ENCODE measurements around the gene TMEM45A. TPM values are rescaled to one million over a fixed set of nuclear protein-coding genes. Genes with fewer than 3 reads are reported as not detected.

TMEM45A gene
- total RNA-seq, 2 donors from 2014 or later = 13.5 to 14.3 TPM

DNA sequence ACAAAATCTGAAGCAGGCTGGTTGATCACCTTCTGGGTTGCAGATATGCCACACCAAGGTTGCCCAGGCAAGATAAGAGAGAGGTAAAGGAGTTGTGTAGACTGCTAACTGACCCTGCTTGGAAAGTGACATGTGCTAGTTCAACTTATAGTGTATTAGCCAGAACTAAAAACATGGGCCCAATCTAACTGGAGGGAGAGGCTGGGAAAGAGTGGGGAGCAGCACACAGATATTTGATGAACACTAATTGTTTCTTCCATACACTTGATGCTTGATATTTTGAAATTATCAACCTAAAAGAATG, 61.9 kb downstream of the TMEM45A start:
- no peaks in the 10 kb centered on the region for H3K27me3 ChIP-seq
- DNase-seq (ENCODE audit: low spot score) = no peak
- H3K4me1 ChIP-seq = no peaks in the 10 kb centered on the region
- TF ChIP-seq, protein P1, sequence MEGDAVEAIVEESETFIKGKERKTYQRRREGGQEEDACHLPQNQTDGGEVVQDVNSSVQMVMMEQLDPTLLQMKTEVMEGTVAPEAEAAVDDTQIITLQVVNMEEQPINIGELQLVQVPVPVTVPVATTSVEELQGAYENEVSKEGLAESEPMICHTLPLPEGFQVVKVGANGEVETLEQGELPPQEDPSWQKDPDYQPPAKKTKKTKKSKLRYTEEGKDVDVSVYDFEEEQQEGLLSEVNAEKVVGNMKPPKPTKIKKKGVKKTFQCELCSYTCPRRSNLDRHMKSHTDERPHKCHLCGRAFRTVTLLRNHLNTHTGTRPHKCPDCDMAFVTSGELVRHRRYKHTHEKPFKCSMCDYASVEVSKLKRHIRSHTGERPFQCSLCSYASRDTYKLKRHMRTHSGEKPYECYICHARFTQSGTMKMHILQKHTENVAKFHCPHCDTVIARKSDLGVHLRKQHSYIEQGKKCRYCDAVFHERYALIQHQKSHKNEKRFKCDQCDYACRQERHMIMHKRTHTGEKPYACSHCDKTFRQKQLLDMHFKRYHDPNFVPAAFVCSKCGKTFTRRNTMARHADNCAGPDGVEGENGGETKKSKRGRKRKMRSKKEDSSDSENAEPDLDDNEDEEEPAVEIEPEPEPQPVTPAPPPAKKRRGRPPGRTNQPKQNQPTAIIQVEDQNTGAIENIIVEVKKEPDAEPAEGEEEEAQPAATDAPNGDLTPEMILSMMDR (IDR thresholded peaks at IDR 0.05) = no peak
- no peak overlapping the region for H3K27ac ChIP-seq
- no peaks in the 10 kb centered on the region for H3K9me3 ChIP-seq
- no peaks in the 10 kb centered on the region for H3K36me3 ChIP-seq
- H3K4me3 ChIP-seq = no peak overlapping the region

DNA sequence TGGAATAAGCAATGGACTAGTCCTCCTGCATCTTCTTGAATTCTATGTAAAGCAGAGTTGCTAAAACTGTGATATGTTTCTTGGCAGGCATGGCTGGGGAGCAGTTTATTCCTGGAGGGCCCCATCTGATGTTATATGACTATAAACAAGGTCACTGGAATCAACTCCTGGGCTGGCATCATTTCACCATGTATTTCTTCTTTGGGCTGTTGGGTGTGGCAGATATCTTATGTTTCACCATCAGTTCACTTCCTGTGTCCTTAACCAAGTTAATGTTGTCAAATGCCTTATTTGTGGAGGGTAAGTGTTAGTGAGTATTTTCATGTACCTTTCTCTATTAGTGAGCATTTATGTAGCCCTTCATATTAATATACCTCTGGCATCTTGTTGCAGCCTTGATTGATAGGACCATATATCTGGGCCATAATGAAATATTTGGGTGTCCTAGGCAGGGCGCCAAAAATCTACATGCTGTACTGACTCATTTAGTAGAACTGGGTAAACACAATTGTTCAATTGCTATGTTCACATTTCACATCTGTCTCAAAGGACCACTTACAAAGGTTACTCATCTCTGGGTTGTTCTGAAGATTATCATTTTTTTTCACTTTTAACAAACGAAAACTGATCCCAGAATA, 64.4 kb downstream of the TMEM45A start:
- DNase-seq (ENCODE audit: low spot score) = no peak
- TF ChIP-seq, protein P1 (IDR thresholded peaks at IDR 0.05) = no peak
- H3K4me3 ChIP-seq = no peak overlapping the region
- no peak overlapping the region for H3K27ac ChIP-seq
- no peaks in the 10 kb centered on the region for H3K36me3 ChIP-seq
- no peaks in the 10 kb centered on the region for H3K9me3 ChIP-seq
- no peaks in the 10 kb centered on the region for H3K27me3 ChIP-seq
- H3K4me1 ChIP-seq = no peaks in the 10 kb centered on the region

DNA sequence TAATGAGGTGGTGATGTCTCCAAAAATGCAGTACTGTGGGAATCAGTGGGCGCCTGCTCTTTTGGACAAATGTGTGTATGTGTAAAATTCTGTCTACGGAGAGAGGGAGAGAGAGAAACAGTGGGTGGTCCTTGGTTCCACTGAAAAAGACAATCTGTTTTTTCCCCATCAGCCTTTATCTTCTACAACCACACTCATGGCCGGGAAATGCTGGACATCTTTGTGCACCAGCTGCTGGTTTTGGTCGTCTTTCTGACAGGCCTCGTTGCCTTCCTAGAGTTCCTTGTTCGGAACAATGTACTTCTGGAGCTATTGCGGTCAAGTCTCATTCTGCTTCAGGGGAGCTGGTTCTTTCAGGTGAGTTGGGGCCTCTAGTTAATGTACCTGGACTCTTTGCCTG, 65.8 kb downstream of the TMEM45A start:
- TF ChIP-seq, protein P1 (IDR thresholded peaks at IDR 0.05) = no peak
- Histone ChIP-seq H3K27me3 (no peaks in the 10 kb centered on the region), H3K9me3 (no peaks in the 10 kb centered on the region), H3K4me3 (no peak overlapping the region), H3K27ac (no peak overlapping the region), H3K4me1 (no peaks in the 10 kb centered on the region), H3K36me3 (no peaks in the 10 kb centered on the region)
- DNase-seq (ENCODE audit: low spot score) = no peak

DNA sequence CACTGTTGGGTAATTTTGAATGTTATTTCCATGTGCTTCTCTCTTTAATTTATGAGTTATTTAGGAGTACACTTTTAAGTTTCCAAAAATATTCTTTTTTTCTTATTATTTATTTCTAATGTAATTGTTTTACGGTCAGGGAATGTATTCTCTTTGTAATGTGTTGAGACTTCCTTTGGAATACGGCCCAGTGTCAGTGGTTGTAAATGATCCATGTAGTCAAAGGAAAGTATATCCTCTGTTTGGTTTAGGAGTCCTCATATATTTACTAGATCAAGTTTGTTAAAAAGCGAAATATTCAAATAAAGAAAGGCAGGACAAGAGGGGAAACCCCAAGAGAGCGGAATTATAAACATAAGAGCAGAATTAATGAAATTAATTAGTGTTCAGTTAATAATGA, 68.0 kb downstream of the TMEM45A start:
- no peak for DNase-seq (ENCODE audit: low spot score)
- Histone ChIP-seq H3K27me3 (no peaks in the 10 kb centered on the region), H3K4me1 (no peaks in the 10 kb centered on the region)

DNA sequence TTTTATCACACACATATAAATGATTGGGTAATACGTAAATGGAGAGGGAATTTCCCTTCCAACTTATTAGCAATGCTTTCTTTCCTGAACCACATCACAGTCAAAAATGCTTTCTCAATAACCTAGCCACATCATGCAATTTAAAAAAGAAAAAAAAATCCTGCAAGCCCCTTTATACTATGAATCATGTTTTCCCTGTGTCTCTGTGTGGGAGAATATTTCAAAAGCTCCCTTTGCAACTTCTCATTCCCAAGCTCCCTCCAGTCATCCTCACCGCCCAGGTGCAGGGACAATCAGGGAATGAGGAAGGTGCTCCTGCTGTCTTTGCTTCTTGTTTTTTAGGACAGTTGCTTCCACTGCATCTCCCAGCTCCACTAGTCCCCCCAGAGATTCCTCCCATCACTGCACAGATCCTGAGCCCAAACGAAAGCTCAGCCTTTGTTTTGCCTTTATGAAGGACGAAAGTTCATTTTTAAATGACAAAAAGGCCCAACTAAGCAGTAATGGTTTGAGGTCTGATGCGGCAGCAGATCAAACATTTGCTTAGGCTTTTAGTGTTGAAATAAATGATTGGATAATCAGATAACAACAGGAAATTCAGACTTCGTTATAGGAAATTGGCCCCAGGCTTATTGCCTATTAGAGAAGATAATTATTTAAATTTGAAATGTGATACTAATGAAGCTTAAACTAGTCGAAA, 69.2 kb downstream of the TMEM45A start:
- Histone ChIP-seq H3K27me3 (no peaks in the 10 kb centered on the region), H3K36me3 (no peaks in the 10 kb centered on the region), H3K27ac (no peak overlapping the region), H3K4me3 (no peak overlapping the region), H3K4me1 (no peaks in the 10 kb centered on the region), H3K9me3 (no peaks in the 10 kb centered on the region)
- TF ChIP-seq, protein P1 (IDR thresholded peaks at IDR 0.05) = no peak
- no peak for DNase-seq (ENCODE audit: low spot score)

More for the DNA sequence above, 68.0 kb downstream of the TMEM45A start:
- H3K27ac ChIP-seq = no peak overlapping the region
- H3K4me3 ChIP-seq = no peak overlapping the region
- no peaks in the 10 kb centered on the region for H3K36me3 ChIP-seq
- TF ChIP-seq, protein P1 (IDR thresholded peaks at IDR 0.05) = no peak
- H3K9me3 ChIP-seq = no peaks in the 10 kb centered on the region

Data from right atrium auricular region (tissue), 2 donors.